MM.1S (cell line): ENCODE data around the gene ZKSCAN8.
"Not testable (repeated sequence)": the region's sequence is repeated elsewhere in the genome, so short reads cannot be mapped to it uniquely, and the experiment has no call there.

ENCODE experiments used
- EZH2 ChIP-seq: fragments of 300-600 bp; sonication (generic); optimal IDR thresholded peaks from 2 replicates; pipeline ENCODE3; 2017; ENCODE audit warnings: low read depth, mild to moderate bottlenecking, antibody characterized with exemption, low read length, mixed read lengths
- EZH2phosphoT487 ChIP-seq: fragments of 300-600 bp; sonication (generic); IDR thresholded peaks from 2 replicates; pipeline ENCODE4 v1.6.1; 2018; ENCODE audit warnings: antibody characterized with exemption, low read length
- TF ChIP-seq, protein P1 (sequence below): fragments of 300-600 bp; sonication (generic); IDR thresholded peaks from 2 replicates; pipeline ENCODE4 v1.5.1; 2016; ENCODE audit warnings: antibody characterized with exemption, low read length, mixed read lengths

DNA sequence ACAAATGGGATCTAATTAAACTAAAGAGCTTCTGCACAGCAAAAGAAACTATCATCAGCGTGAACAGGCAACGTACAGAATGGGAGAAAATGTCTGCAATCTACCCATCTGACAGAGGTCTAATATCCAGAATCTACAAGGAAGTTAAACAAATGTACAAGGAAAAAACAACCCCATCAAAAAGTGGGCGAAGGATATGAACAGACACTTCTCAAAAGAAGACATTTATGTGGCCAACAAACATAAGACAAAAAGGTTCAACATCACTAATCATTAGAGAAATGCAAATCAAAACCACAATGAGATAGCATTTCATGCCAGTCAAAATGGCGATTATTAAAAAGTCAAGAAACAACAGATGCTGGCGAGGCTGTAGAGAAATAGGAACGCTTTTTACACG is 39.5 kb upstream of the ZKSCAN8 start:
- not testable (repeated sequence) for TF ChIP-seq EZH2, EZH2phosphoT487
- TF ChIP-seq, protein P1, sequence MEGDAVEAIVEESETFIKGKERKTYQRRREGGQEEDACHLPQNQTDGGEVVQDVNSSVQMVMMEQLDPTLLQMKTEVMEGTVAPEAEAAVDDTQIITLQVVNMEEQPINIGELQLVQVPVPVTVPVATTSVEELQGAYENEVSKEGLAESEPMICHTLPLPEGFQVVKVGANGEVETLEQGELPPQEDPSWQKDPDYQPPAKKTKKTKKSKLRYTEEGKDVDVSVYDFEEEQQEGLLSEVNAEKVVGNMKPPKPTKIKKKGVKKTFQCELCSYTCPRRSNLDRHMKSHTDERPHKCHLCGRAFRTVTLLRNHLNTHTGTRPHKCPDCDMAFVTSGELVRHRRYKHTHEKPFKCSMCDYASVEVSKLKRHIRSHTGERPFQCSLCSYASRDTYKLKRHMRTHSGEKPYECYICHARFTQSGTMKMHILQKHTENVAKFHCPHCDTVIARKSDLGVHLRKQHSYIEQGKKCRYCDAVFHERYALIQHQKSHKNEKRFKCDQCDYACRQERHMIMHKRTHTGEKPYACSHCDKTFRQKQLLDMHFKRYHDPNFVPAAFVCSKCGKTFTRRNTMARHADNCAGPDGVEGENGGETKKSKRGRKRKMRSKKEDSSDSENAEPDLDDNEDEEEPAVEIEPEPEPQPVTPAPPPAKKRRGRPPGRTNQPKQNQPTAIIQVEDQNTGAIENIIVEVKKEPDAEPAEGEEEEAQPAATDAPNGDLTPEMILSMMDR, result not testable (repeated sequence)
